A549 (cell line): ENCODE data around the gene UNC13D.

Experiments used
- FOSL2 ChIP-seq, 2 experiments: fragments of 450-650 bp in 1 of 2; fragments of >200 bp in 1 of 2; sonication (Bioruptor Twin) in 1 of 2; formaldehyde crosslinking; IDR thresholded peaks; 2 replicates each; pipeline versions ENCODE4 v1.5.0 to v1.6.1; 2016 to 2020; ENCODE audit warnings: mild to moderate bottlenecking in 1 of 2, moderate library complexity in 1 of 2
- RCOR1 ChIP-seq: fragments of 150-350 bp; IDR thresholded peaks from 2 replicates; pipeline ENCODE4 v1.6.1; 2014; ENCODE audit warnings: antibody characterized with exemption, low read length, low read depth

DNA sequence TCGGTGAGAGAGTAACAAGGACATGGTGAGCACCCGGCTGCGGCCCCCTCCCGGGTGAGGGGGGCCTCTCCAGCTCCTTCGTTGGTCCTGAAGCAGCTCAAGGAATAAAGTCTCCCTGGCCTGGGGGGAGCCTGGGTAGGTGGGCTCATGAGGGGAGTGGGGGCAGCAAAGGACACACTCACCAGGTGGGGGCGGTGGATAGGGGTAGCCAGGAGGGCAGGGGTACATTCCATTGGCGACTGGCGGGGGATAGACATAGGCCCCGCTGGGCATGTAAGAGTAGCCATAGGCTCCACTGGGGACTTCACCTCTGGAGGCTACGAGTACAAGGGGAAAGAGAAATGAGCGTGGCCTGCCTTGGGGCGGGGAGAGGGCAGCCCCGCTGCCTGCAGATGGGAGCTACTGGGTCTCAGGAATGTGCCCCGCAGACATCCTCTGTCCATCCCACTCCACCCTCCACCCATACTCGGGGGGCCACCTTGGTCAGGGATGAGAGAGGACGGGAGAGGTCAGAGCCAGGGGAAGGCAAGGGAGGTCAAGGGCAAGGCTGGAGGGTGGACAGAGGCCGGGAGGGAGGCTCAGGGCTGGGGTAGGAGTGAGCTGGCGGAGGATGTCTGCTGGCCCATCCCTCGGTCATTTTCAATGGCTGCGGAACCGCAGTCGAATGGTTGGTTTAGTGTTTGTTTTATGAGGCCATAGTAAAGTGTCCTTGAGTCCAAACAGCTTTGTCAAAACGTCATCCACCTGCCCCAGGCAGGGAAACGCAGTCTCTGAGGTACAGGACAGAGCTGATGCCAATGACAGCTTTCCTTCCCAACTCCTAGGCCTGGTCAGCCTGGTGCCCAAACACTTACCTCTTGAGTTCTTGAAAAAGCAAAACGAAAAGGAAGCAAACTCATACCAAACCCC is 3.7 kb upstream of the UNC13D start:
- TF ChIP-seq FOSL2 (IDR thresholded peaks at IDR 0.05) (no peak), FOSL2 (CRISPR knock-in tag; IDR thresholded peaks at IDR 0.05) (no peak), RCOR1 (no peak)
